Measurements from ENCODE around the gene ARHGAP31.

- TF ChIP-seq POLR2A (IDR thresholded peaks at IDR 0.05) = no peak
- no peak for TF ChIP-seq CTCF (IDR thresholded peaks at IDR 0.05)
- TF ChIP-seq EP300 (IDR thresholded peaks at IDR 0.05) = no peak
Observed at GRCh38 chr3:119365418-119365817, 71.2 kb downstream of the ARHGAP31 start.
